22Rv1 (cell line): ENCODE data around the gene C16orf54.

Experiments used
- CTCF ChIP-seq: fragments of 450-650 bp; IDR thresholded peaks from 2 replicates; pipeline ENCODE4 v1.5.1; 2017; ENCODE audit warnings: mild to moderate bottlenecking
- ZFX ChIP-seq: fragments of 450-650 bp; IDR thresholded peaks from 2 replicates; pipeline ENCODE4 v1.6.1; 2017; ENCODE audit warnings: antibody characterized with exemption, borderline replicate concordance

DNA sequence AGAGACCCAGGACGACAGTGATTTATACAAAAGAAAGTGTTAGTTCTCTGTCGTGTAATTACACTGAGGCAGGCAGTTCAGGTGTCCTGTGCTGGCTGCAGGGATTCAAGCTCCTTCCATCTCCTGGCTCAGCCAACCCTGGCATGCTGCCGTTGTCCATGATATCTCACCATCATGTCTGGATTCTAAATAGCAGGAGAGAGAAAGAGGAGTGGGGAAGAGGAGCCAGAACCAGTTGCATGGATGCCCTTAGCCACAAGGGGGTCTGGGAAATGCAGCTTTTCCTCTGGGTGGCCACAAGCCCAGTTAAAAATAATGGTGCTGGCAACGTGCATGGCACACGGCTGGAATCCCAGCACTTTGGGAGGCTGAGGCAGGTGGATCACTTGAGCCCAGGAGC, 9.7 kb downstream of the C16orf54 start:
- TF ChIP-seq CTCF = no peak
- TF ChIP-seq ZFX = no peak
